Activated T-cell treated with anti-CD3 and anti-CD28 coated beads, Interleukin-2, amount 50 U/mL, for 72 hours (primary cell): ENCODE data around the gene NKG7. TPM values are rescaled to one million over a fixed set of nuclear protein-coding genes. Genes with fewer than 3 reads are reported as not detected.
"Not testable (repeated sequence)": the region's sequence is repeated elsewhere in the genome, so short reads cannot be mapped to it uniquely, and the experiment has no call there.

Experiments
- ATAC-seq, 2 donors: fragments of 150-1000 bp; cut with Tn5 transposase; replicated peaks in 1 of 2; 2 replicates each; pipeline ENCODE4 v1.10.0; 2021; ENCODE audit warnings: moderate library complexity in 2 of 2, mild to moderate bottlenecking in 1 of 2
- DNase-seq, 2 donors: peaks; one replicate each; pipeline ENCODE4 v3.0.0; 2021 to 2022; ENCODE audit warnings: mixed read lengths in 1 of 2
- H3K27ac Mint-ChIP-seq: one replicate; pipeline ENCODE4 v1.8.0; 2022; ENCODE audit warnings: mild to moderate bottlenecking, moderate library complexity, mixed read lengths
- H3K27me3 Mint-ChIP-seq: one replicate; pipeline ENCODE4 v1.8.0; 2022; ENCODE audit warnings: low read depth, mixed read lengths
- H3K36me3 Mint-ChIP-seq, 2 donors: one replicate each; pipeline ENCODE4 v1.8.0; 2022; ENCODE audit warnings: mixed read lengths in 2 of 2, mild to moderate bottlenecking in 1 of 2; ENCODE audit not compliant: insufficient read depth in 2 of 2
- H3K4me1 Mint-ChIP-seq: one replicate; pipeline ENCODE4 v1.8.0; 2022; ENCODE audit warnings: low read depth, mixed read lengths
- H3K4me3 Mint-ChIP-seq, 2 donors: one replicate each; pipeline ENCODE4 v1.8.0; 2022; ENCODE audit warnings: mild to moderate bottlenecking in 2 of 2, mixed read lengths in 2 of 2, moderate library complexity in 2 of 2
- H3K9me3 Mint-ChIP-seq, 2 donors: one replicate each; pipeline ENCODE4 v1.8.0; 2022; ENCODE audit warnings: mixed read lengths in 2 of 2
- total RNA-seq, 2 donors: library from RNA; stranded (reverse); gene quantifications; one replicate each; pipeline ENCODE4 v1.2.3, GENCODE V29; 2022

The NKG7 gene
- total RNA-seq, 2 donors from 2014 or later: 190 to 261 TPM

DNA sequence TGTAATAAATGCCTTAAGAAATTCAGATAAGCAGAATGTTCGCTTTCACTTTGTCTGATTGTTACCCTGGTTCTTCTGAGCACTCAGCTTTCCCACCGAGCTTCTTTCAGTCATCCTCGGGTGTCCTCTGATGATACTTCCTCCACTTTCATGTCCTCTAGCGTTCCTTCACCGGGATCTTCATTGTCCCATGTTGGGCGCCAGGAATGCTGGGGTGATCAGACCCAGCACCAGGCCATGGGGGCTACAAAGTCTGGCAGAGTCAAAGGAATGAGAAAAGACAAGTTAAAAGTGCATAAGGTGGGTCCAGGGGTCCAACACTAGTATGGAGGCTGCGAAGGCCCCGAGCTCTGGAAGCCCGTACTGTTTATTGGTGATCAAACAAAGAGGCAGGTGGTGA, 29.7 kb upstream of the NKG7 start:
- H3K9me3 Mint-ChIP-seq: peaks cover 6 to 11% of the 10 kb centered on the region in 2 donors
- peaks cover 15 to 21% of the 10 kb centered on the region in 2 donors for H3K36me3 Mint-ChIP-seq
- no peak overlapping the region for H3K4me3 Mint-ChIP-seq
- H3K27me3 Mint-ChIP-seq: peaks cover 8% of the 10 kb centered on the region
- no peak for ATAC-seq
- no peak overlapping the region for H3K27ac Mint-ChIP-seq
- no peak for DNase-seq
- peaks cover 11% of the 10 kb centered on the region for H3K4me1 Mint-ChIP-seq

DNA sequence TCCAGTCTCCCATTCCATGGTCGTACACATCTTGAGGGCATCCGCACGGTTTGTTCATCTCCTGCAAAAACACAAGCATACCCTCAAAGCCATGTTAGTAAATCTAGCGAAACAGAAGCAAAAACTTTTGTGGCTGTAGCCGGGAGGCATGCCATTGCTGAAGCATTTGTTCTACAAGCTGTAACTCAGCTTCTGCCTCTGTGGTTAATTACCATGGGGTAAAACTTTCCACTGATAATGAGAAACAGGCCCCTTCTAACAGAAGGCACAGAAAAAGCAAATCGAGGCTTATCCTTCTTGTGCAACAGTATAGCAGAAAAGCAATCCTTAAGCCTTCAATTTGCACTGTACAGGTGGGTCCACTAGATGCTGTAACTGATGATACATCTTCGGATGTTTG, 27.5 kb upstream of the NKG7 start:
- DNase-seq, H3K27me3 Mint-ChIP-seq, H3K27ac Mint-ChIP-seq, ATAC-seq, H3K4me3 Mint-ChIP-seq: not testable (repeated sequence)
- Mint-ChIP-seq H3K9me3 (peaks cover 6 to 11% of the 10 kb centered on the region in 2 donors), H3K36me3 (peaks cover 15 to 22% of the 10 kb centered on the region in 2 donors), H3K4me1 (peaks cover 29% of the 10 kb centered on the region)

DNA sequence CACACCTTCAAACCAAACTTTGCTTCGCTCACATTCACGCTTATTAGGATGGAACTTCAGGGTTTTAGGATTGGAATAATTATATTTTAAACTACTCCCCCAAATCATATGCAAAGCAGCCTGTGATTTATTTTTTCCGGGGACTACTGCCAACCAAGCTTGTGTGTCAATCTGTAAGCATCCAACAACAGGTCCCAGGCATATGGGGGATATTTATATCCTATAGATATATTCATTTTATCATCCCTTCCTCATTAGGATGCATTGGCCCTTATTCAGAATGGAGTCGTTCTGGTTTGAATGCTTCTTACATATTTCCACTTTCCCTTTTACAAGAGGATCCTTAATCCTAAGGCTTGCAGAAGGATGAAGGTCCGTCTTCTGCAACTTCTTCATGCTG, 26.8 kb upstream of the NKG7 start:
- Mint-ChIP-seq H3K4me3 (no peak overlapping the region), H3K9me3 (peaks cover 6 to 11% of the 10 kb centered on the region in 2 donors), H3K27ac (no peak overlapping the region), H3K4me1 (peaks cover 33% of the 10 kb centered on the region), H3K36me3 (peaks cover 15 to 23% of the 10 kb centered on the region in 2 donors), H3K27me3 (no peaks in the 10 kb centered on the region)
- DNase-seq: no peak
- no peak for ATAC-seq

DNA sequence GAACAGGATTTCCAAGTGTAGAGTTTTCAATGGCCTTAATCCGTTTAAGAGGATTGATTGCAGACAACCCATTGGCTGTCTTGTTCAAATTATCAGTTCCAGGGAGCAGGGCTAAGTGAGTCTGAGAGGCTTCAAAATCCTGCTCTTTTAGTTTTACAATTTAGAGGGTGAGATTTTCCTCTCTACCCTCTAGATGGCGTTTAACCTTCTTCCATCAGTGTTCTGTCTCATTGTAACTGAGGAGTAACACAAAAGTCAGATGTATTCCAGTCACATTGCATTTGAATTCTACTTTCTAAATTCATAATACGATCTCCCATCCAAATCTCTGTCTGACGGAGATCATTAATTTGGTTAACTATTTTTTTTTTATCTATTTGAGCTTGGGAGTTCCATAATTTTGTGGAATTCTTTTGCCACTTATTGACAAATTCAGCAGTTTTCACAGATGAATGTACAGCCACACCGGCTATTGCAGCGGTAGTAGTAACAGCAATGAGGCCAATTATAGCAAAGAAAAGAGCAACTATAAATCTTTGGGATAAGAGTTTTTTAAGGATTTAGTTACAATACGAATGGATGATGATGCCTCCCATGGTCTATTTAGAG, 25.7 kb upstream of the NKG7 start:
- H3K27me3 Mint-ChIP-seq: no peaks in the 10 kb centered on the region
- peaks cover 12 to 18% of the 10 kb centered on the region in 2 donors for H3K36me3 Mint-ChIP-seq
- DNase-seq (no peak), ATAC-seq (no peak)
- peaks cover 6 to 9% of the 10 kb centered on the region in 2 donors for H3K9me3 Mint-ChIP-seq
- H3K4me3 Mint-ChIP-seq: no peak overlapping the region
- H3K4me1 Mint-ChIP-seq: peaks cover 41% of the 10 kb centered on the region
- H3K27ac Mint-ChIP-seq: no peak overlapping the region

DNA sequence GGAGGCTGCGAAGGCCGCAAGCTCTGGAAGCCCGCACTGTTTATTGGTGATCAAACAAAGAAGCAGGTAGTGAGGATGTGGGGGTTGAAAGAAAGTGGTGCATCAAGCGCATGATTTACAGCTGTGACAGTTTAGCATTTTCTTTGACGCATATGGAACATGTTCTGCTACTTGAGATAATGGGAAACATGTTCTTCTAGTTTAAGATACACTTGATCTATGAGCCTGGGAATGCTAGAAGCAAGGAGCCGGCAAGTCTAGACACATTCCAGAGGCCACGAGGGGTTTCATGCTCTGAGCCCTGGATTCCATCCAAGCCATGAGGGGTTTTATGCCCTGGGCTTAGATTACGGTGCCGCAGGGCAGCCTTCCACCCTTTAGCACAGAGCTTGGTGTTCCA, 25.0 kb upstream of the NKG7 start:
- not testable (repeated sequence) for DNase-seq, ATAC-seq, H3K27me3 Mint-ChIP-seq, H3K9me3 Mint-ChIP-seq, H3K4me3 Mint-ChIP-seq, H3K27ac Mint-ChIP-seq
- H3K36me3 Mint-ChIP-seq: peaks cover 9 to 13% of the 10 kb centered on the region in 2 donors
- H3K4me1 Mint-ChIP-seq: peaks cover 48% of the 10 kb centered on the region

DNA sequence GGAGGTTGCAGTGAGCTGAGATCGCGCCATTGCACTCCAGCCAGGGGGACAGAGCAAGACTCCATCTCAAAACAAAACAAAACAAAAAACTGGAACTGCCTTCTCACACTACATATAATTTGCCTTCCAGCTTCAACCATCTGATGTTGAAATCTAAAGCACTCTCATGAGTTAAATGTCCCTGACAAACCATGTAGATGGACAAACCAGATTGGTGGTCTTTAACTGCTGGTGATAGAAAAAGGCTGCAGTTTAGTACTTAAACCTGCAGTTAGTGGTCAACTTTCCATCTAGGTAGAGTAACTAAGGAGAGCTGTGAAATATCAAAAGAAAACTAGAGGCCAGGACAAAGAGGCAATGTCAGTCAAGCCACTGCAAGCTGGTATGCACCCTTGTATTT, 23.7 kb upstream of the NKG7 start:
- H3K9me3 Mint-ChIP-seq: peaks cover 0 to 1% of the 10 kb centered on the region in 2 donors
- H3K27me3 Mint-ChIP-seq: no peaks in the 10 kb centered on the region
- ATAC-seq (no peak), DNase-seq (no peak)
- peaks cover 57% of the 10 kb centered on the region for H3K4me1 Mint-ChIP-seq
- H3K36me3 Mint-ChIP-seq: peaks cover 0 to 4% of the 10 kb centered on the region in 2 donors
- H3K27ac Mint-ChIP-seq: no peak overlapping the region
- peak overlapping the region; percentile 95 for H3K4me3 Mint-ChIP-seq

DNA sequence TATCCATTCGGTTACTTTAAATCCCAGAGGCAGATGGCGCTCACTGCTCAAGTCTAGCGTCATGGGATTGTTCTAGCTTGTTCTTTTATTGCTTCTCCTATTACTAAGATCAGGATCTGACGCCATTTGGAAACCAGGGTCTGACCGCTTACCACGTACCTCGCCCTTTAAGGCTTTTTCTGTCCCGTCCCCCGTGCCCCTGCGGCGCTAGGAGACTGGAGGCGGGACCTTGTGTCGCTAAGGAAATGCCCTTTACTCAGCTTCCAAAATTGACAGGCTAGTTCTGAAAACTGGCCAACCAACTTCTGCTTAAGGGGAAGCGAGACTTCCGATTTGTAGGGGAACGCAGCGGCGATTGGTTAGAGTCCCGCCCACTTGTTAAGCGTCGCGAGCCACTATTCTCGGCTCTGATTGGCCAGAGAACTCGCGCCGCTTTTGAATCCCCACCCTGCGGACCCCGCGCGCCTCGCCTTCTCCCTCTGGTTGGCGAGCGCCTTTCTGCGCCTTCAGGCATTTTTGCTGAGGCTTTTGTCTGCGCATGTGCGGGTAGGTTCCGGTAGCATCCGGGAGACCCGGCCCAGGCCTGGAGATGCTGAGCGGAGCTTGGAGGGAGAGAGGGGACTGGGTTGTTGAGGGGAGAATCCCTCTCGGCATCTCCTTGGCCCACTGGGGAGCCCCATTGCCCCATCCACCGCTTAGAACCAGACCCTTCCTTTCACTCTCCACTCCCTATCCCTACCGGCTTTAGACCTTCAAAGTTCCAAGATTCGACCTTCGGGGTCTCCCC, 21.8 kb upstream of the NKG7 start:
- DNase-seq (peak; percentile 97 to 98), ATAC-seq (peak; percentile 87 to 89)
- H3K36me3 Mint-ChIP-seq: peaks cover 0 to 2% of the 10 kb centered on the region in 2 donors
- H3K27me3 Mint-ChIP-seq: no peaks in the 10 kb centered on the region
- peaks cover 0 to 3% of the 10 kb centered on the region in 2 donors for H3K9me3 Mint-ChIP-seq
- H3K4me1 Mint-ChIP-seq: peaks cover 70% of the 10 kb centered on the region
- H3K27ac Mint-ChIP-seq: peak overlapping the region; percentile 97
- H3K4me3 Mint-ChIP-seq: peak overlapping the region; percentile 95

DNA sequence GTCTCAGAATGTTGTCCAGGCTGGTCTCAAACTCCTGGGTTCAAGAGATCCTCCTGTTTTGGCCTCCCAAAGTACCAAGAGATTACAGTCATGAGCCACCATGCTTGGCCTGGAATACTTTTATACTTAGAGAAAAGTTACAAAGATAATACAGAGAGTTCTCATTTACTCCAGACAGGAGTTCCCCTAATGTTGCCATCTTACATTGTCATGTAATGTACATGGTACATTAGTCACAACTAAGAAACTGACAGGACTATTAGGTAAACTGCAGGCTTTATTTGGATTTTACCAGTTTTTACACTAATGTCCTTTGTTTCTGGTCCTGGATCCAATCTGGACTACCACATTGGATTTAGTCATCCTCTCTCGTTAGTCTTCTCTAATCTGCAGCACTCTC, 20.2 kb upstream of the NKG7 start:
- H3K4me1 Mint-ChIP-seq: peaks cover 73% of the 10 kb centered on the region
- H3K27ac Mint-ChIP-seq: peak overlapping the region; percentile 39
- H3K4me3 Mint-ChIP-seq: peak overlapping the region; percentile 75 to 79
- peaks cover 0 to 2% of the 10 kb centered on the region in 2 donors for H3K36me3 Mint-ChIP-seq
- ATAC-seq (no peak), DNase-seq (no peak)
- peaks cover 0 to 3% of the 10 kb centered on the region in 2 donors for H3K9me3 Mint-ChIP-seq
- H3K27me3 Mint-ChIP-seq: no peaks in the 10 kb centered on the region

DNA sequence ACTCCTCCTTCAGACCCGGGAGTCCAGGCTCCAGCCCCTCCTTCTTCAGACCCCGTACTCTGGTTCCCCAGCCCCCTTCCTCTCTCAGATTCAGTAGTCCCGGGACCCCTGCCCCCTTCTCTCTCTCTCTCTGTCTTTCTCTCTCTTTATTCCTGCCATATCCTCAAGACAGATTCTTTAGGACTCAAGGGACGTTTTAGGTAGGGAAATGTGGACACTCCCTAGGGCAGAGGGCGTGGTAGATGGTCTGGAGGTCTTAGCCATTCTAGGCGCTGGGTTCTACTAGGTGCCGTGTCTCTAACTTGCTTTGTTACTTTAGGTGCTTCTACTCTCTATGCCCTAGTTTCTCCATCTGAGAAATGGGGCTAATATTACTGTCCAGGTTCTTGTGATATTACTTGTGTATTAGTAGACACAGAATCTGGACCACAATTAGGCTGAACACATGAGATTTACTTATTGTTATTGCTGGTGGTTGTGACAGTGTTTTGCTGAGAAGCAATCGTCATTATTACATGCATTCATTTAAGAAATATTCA, 18.7 kb upstream of the NKG7 start:
- peak overlapping the region; percentile 46 to 47 for H3K4me3 Mint-ChIP-seq
- ATAC-seq (no peak), DNase-seq (no peak)
- peaks cover 0 to 3% of the 10 kb centered on the region in 2 donors for H3K9me3 Mint-ChIP-seq
- H3K36me3 Mint-ChIP-seq: peaks cover 0 to 2% of the 10 kb centered on the region in 2 donors
- H3K27me3 Mint-ChIP-seq: no peaks in the 10 kb centered on the region
- peaks cover 63% of the 10 kb centered on the region for H3K4me1 Mint-ChIP-seq
- peak overlapping the region; percentile 80 for H3K27ac Mint-ChIP-seq

DNA sequence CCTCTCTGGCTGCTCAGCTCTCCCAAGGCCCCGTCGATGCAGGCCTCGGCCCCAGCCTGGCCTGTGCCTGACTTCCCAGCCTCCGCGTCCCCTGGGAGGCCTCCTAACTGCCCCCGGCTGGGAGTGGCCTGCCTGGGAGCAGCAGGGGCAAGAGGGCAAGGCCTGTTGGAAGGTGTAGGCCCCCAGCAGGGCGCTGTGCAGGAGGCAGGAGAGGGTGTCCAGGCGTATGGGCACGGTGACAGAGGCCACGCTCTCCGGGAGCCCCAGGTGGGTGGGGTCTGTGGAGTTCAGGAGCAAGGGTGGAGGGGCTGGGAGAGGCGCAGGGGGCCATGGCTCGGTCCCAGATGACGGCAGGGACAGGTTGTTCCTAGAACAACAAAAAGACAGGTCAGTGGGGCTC, 16.7 kb upstream of the NKG7 start:
- H3K36me3 Mint-ChIP-seq: peaks cover 0 to 1% of the 10 kb centered on the region in 2 donors
- ATAC-seq (no peak), DNase-seq (no peak)
- H3K27ac Mint-ChIP-seq: no peak overlapping the region
- no peak overlapping the region for H3K4me3 Mint-ChIP-seq
- H3K9me3 Mint-ChIP-seq: peaks cover 0 to 3% of the 10 kb centered on the region in 2 donors
- H3K27me3 Mint-ChIP-seq: no peaks in the 10 kb centered on the region
- H3K4me1 Mint-ChIP-seq: peaks cover 52% of the 10 kb centered on the region

DNA sequence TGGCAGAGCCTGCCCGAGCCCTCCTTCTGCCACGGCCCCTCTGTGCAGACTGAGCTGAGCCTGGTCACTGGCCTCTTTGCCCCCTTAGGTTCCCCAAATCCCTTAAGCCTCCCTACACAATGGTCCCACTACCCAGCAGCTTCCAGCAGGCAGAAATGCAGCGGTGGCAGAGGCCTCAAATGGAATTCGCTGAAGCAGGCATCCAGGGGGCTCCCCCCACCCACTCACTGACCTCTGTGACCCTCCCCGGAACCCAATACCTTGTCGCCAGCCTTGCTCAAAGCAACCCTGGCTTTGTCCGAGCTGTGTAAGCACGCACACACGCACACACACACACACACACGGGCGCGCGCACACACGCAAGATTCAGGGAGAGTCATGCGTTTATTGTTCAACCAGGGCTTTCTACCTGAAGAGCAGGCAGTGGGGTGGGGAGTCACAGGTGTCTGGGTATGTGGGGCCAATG, 15.5 kb upstream of the NKG7 start, which contains the start of gene LIM2:
LIM2 (minus strand) TSS at position 51 of the 466 bp plus-strand sequence. CDS start 531 bp downstream, outside the sequence.
- peak in 1 of 2 donors; percentile 20 for ATAC-seq

DNA sequence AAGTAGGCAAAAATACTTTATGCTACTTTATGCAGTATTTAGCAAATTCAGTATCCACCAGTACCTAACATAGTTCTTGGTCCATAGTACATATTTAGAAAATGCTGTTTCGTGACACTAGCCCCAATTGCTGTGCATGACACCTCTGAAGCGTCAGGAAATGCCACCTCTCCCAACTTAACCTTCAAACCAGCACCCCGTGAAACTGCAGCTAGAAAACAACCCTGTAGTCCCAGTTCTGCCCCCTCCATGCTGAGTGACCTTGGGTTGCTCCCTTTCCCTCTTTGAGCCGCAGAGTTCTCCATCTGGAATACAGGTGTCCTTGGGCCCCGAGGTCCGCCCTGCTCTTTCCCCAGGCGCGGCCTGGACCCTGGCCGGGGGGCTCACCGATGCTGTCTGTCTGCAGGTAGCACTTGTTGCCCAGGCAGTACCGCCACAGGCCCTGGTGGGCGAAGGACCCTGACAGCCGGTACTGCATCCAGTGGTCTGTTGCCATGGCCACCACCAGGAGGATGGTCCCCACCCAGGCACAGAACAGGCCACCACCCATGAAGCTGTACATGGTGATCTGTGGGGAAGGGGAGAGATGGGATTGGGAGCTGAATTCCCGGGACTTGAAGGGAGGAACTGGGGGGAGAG, 14.5 kb upstream of the NKG7 start:
- H3K4me3 Mint-ChIP-seq: no peak overlapping the region

More for the DNA sequence above, 15.5 kb upstream of the NKG7 start, which contains the start of gene LIM2:
- no peak for DNase-seq
- Mint-ChIP-seq H3K9me3 (peaks cover 0 to 3% of the 10 kb centered on the region in 2 donors), H3K36me3 (peaks cover 0 to 1% of the 10 kb centered on the region in 2 donors), H3K27me3 (no peaks in the 10 kb centered on the region), H3K4me1 (peaks cover 41% of the 10 kb centered on the region), H3K27ac (peak within 1 kb of the TSS; percentile 21), H3K4me3 (no peak within 1 kb of the TSS)

More for the DNA sequence above, 14.5 kb upstream of the NKG7 start:
- DNase-seq (no peak), ATAC-seq (peak in 1 of 2 donors; percentile 25)
- H3K36me3 Mint-ChIP-seq: peaks cover 0 to 6% of the 10 kb centered on the region in 2 donors
- H3K27ac Mint-ChIP-seq: peak overlapping the region; percentile 21
- no peaks in the 10 kb centered on the region for H3K27me3 Mint-ChIP-seq
- peaks cover 0 to 3% of the 10 kb centered on the region in 2 donors for H3K9me3 Mint-ChIP-seq
- peaks cover 39% of the 10 kb centered on the region for H3K4me1 Mint-ChIP-seq
